Uterus (tissue), 4 donors: ENCODE data around the gene TMCO5A. TPM values are rescaled to one million over a fixed set of nuclear protein-coding genes. Genes with fewer than 3 reads are reported as not detected.

Source experiments
- DNase-seq, 2 donors: peaks; one replicate each; pipeline ENCODE4 v3.0.0-alpha.2; 2019 to 2020
- H3K27ac ChIP-seq, 2 donors: fragments of 200-600 bp; sonication (generic); 1 replicate in 1 of 2; 2 replicates in 1 of 2; pipeline ENCODE4 v1.5.1; 2016 to 2018
- H3K27me3 ChIP-seq, 2 donors: fragments of 200-600 bp; sonication (generic); one replicate each; pipeline ENCODE4 v1.5.1; 2018 to 2019; ENCODE audit warnings: control low read depth in 1 of 2
- H3K36me3 ChIP-seq, 2 donors: fragments of 200-600 bp; sonication (generic); one replicate each; pipeline ENCODE4 v1.5.1; 2019; ENCODE audit warnings: control low read depth in 1 of 2
- H3K4me1 ChIP-seq, 2 donors: fragments of 200-600 bp; sonication (generic); one replicate each; pipeline ENCODE4 v1.5.1; 2018 to 2019; ENCODE audit warnings: control low read depth in 1 of 2
- H3K4me3 ChIP-seq, 2 donors: fragments of 200-600 bp; sonication (generic); 1 replicate in 1 of 2; 2 replicates in 1 of 2; pipeline ENCODE4 v1.5.1; 2018 to 2019; ENCODE audit warnings: mild to moderate bottlenecking in 1 of 2
- H3K9me3 ChIP-seq, 2 donors: fragments of 200-600 bp; sonication (generic); one replicate each; pipeline ENCODE4 v1.5.1; 2019; ENCODE audit warnings: control low read depth in 1 of 2
- POLR2A ChIP-seq, 2 donors: fragments of 450-650 bp; IDR thresholded peaks; one replicate each; pipeline ENCODE4 v1.6.1; 2016; ENCODE audit warnings: antibody characterized with exemption in 2 of 2, mild to moderate bottlenecking in 1 of 2, moderate library complexity in 1 of 2
- intact Hi-C: fragments of 100-400 bp; cut with DNase I; formaldehyde crosslinking; loops from one replicate; pipeline ENCODE4 v1.15.1; 2023; ENCODE audit warnings: low total_unique reads
- total RNA-seq, 4 donors: library from RNA; depleted of rRNA in 3 of 4; stranded (reverse); fragments of >200 nt in 3 of 4; gene quantifications; one replicate each; pipeline versions ENCODE4 v1.1.0 to v1.2.4, GENCODE V29; 2014 to 2023
- TF ChIP-seq, protein P1 (sequence below), 4 experiments: fragments of 200-600 bp in 2 of 4; fragments of 450-650 bp in 2 of 4; sonication (generic) in 2 of 4; IDR thresholded peaks; one replicate each; pipeline ENCODE4 v1.5.1; 2016 to 2019; ENCODE audit warnings: antibody characterized with exemption in 4 of 4, mild to moderate bottlenecking in 2 of 4, moderate library complexity in 1 of 4
- donor health status: DM: yes; HTN: yes; CAD: no.

TMCO5A gene
- total RNA-seq, 4 donors from 2014 or later = not detected

DNA sequence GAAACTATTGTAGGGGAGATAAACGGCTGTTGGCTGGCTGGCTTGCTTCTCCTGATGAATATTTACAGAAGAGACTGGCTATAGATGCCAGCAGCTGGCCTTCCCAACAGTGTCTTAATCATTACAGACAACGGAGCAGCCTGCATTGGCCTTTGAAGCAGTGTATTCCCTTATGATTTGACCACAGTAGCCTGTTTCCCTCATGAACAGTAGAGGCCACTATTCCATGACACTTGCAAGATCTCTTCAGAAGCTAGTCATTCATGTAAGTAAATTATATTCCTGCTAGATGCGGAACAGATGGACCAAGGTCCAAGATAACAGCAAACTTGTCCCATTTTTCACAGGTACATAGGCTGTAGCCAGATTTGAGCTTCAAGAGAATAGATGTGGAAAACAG is 47.3 kb downstream of the TMCO5A start:
- intact Hi-C loops = no loop called here
- Histone ChIP-seq H3K9me3 (no peaks in the 10 kb centered on the region), H3K4me1 (no peaks in the 10 kb centered on the region), H3K4me3 (no peak overlapping the region), H3K36me3 (no peaks in the 10 kb centered on the region), H3K27me3 (no peaks in the 10 kb centered on the region), H3K27ac (peak overlapping the region in 1 of 2 donors; percentile 25)
- DNase-seq = no peak
- TF ChIP-seq, protein P1, sequence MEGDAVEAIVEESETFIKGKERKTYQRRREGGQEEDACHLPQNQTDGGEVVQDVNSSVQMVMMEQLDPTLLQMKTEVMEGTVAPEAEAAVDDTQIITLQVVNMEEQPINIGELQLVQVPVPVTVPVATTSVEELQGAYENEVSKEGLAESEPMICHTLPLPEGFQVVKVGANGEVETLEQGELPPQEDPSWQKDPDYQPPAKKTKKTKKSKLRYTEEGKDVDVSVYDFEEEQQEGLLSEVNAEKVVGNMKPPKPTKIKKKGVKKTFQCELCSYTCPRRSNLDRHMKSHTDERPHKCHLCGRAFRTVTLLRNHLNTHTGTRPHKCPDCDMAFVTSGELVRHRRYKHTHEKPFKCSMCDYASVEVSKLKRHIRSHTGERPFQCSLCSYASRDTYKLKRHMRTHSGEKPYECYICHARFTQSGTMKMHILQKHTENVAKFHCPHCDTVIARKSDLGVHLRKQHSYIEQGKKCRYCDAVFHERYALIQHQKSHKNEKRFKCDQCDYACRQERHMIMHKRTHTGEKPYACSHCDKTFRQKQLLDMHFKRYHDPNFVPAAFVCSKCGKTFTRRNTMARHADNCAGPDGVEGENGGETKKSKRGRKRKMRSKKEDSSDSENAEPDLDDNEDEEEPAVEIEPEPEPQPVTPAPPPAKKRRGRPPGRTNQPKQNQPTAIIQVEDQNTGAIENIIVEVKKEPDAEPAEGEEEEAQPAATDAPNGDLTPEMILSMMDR (IDR thresholded peaks at IDR 0.05) = peak in 1 of 4 experiments; percentile 19
- TF ChIP-seq POLR2A (IDR thresholded peaks at IDR 0.05) = no peak

DNA sequence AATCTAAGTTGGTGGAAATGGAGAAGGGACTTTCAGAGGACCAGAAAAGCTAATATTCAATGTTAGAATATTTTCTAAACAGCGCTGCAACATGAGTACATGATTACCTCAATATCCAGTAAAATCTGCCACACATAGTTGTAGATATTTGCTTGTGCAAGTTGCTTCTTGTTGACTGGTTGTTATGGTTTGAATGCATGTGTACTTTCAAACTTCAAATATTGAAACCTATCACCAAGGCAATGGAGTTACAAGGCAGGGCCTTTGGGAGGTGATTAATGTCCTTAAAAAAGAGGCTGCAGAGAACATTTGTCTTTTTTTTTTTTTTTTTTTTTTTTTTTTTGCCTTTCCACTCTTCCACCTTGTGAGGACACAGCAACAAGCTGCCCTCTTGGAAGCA is 49.9 kb downstream of the TMCO5A start:
- H3K36me3 ChIP-seq = no peaks in the 10 kb centered on the region
- intact Hi-C loops = no loop called here
- no peak overlapping the region for H3K27ac ChIP-seq
- no peak overlapping the region for H3K4me3 ChIP-seq
- H3K4me1 ChIP-seq = no peaks in the 10 kb centered on the region
- TF ChIP-seq POLR2A (IDR thresholded peaks at IDR 0.05) = no peak
- TF ChIP-seq, protein P1 (IDR thresholded peaks at IDR 0.05) = no peak
- H3K27me3 ChIP-seq = no peaks in the 10 kb centered on the region
- H3K9me3 ChIP-seq = no peaks in the 10 kb centered on the region
- DNase-seq = no peak

DNA sequence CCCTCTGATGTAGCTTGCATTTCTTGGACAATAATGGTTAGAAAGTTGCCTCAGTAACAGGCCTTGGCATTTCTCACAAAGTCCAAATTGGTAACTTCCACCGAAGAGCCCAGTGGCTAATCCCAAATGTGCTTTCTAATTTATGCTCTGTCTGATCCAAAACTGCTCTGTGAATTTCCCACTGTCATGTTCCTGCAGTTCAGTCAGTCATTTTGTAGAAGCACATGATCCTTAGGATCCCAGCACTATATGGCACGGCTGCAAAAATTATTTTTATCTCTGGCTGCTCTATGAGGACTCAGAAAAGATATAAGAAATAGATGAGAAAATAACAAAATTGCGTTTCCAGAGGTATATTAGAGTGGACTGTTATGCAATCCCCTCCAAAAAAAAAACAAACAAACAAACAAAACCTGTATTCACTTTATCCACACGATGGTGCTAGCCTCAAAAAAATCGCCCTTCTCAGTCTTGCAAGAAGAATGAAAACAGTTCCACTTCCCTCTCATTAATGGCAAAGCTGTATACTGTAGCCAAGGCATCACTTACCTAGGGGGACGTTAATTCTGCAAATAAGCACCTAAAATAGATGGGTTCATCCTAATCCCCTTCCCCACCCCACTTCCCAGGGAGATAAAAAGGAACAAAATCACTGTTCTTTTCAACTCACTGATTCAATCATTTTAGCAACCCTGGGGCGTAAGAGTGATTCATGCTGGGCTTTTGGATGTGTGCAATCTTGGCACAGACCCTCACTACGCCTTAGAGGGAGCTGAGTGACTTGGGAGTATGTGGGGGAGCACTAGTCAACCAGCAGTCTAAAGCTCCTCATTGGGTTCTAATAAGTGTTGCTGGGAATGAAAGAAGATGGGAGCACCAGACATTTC is 61.3 kb downstream of the TMCO5A start:
- TF ChIP-seq POLR2A (IDR thresholded peaks at IDR 0.05) = no peak
- TF ChIP-seq, protein P1 (IDR thresholded peaks at IDR 0.05) = peak; percentile 49 to 71 (median 66)
- H3K36me3 ChIP-seq = no peaks in the 10 kb centered on the region
- H3K4me3 ChIP-seq = no peak overlapping the region
- H3K4me1 ChIP-seq = no peaks in the 10 kb centered on the region
- H3K9me3 ChIP-seq = no peaks in the 10 kb centered on the region
- H3K27ac ChIP-seq = no peak overlapping the region
- intact Hi-C loops = loop anchor here (5.0 kb wide), 1 partner anchor 397 kb away; no protein-coding TSS in a partner anchor
- H3K27me3 ChIP-seq = no peaks in the 10 kb centered on the region
- DNase-seq = peak; percentile 50 to 51
